Stimulated activated CD4-positive, alpha-beta T cell treated with anti-CD3 and anti-CD28 coated beads, Interleukin-15, amount 100 ng/mL, for 1 hour (primary cell): ENCODE results near the gene B3GNT8.
A peak's percentile ranks its signal among the peaks of the same experiment; 100 is the strongest.
"Not testable (repeated sequence)": the region's sequence is repeated elsewhere in the genome, so short reads cannot be mapped to it uniquely, and the experiment has no call there.

Experiments
- DNase-seq, 2 donors: peaks; one replicate each; pipeline ENCODE4 v3.0.0-alpha.2; 2020; ENCODE audit warnings: low read depth in 1 of 2, low spot score in 1 of 2

The B3GNT8 gene

DNA sequence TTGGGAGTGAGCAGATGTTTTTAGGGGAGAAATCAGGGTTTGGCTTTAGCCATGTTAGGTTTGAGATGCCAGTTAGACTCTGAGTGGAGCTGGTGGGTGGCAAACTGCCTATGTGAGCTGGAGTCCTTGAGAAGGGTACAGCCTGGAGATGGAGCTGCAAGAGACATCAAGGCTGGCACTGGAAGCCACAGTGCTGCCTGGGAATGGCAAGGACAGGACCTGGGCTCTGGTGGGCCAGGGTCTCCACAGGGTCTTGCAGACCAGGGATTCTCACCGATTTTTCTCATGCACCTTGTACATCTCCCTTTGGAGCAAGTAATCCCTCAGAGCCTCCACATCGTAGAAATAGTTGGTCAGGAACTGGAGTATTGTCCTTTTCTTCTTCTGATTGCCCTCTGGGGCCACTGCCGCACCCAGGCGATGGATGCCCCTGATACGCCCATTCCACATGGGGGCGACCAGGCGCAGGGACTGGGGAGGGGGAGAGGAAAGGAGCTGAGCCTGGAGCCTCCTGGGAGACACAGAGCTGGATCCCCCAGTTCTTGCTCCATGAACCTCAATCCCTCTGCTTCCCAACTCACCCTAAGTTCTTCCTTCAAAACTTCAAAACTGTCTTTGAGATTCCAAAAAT, 10.9 kb upstream of the B3GNT8 start:
- DNase-seq: no peak

GRCh38 chr19:41436674-41436951, 9.4 kb upstream of the B3GNT8 start:
- DNase-seq: no peak

DNA sequence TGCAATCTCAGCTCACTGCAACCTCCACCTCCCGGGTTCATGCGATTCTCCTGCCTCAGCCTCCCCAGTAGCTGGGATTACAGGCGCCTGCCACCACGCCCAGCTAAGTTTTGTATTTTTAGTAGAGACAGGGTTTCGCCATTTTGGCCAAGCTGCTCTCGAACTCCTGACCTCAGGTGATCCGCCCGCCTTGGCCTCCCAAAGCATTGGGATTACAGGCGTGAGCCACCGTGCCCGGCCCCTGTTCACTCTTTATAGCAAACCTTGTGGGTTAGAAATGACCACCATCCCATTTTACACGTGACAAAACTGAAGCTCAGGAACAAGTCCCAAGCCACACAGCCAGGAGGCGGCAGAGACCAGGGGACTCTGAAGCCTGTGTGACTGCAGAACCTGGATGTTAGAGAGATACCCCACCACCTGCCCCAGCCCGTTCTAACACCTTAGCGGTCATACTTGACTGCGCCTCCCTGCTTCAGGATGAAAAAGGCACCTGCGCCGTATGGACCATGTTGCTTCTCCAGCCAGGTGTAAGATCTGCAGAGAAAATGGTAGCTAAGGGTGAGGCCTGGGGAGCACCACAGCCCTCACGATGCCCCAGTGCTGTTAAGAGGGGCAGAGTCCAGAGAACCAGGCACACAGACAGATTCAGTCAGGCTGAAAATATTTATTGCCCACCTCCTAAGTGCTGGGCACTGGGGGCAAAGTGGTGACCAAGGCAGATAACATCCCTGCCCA, 8.9 kb upstream of the B3GNT8 start:
- DNase-seq: no peak

GRCh38 chr19:41435376-41435775, 8.2 kb upstream of the B3GNT8 start:
- not testable (repeated sequence) for DNase-seq

DNA sequence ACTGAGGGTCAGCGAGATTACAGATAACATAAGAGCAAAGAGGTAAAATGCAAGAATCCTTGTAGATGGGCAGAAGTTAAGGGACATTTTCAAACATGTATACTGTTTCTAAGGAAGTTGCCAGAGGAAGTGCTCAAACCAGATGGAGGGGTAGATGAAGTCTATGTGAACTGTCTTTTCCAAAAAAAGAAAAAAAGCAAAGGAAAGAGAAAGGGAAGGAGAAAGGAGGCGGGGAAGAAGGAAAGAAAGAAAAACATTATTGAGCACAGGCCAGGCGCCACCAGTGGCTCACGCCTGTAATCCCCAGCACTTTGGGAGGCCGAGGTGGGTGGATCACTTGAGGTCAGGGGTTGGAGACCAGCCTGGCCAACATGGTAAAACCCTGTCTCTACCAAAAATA, 7.3 kb upstream of the B3GNT8 start:
- no peak for DNase-seq

DNA sequence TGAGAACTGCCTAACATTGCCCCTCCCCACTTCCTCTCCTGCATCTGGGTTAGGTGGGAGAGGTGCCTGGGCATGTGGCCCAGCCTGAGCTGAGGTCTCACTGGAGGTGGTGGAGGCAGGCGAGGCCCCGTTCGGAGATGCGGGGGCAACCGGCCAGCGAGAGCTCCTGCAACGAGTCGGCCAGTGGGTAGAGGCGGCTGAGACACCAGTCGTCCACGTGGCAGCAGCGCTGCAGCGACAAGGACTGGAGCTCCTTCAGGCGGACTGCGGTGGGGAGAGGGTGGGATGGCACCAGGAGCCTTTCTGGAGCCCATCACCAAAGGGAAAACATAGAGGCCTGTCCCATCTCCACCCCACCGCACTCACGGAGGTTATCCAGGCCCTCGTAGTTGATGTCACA, 6.0 kb upstream of the B3GNT8 start:
- DNase-seq: no peak

DNA sequence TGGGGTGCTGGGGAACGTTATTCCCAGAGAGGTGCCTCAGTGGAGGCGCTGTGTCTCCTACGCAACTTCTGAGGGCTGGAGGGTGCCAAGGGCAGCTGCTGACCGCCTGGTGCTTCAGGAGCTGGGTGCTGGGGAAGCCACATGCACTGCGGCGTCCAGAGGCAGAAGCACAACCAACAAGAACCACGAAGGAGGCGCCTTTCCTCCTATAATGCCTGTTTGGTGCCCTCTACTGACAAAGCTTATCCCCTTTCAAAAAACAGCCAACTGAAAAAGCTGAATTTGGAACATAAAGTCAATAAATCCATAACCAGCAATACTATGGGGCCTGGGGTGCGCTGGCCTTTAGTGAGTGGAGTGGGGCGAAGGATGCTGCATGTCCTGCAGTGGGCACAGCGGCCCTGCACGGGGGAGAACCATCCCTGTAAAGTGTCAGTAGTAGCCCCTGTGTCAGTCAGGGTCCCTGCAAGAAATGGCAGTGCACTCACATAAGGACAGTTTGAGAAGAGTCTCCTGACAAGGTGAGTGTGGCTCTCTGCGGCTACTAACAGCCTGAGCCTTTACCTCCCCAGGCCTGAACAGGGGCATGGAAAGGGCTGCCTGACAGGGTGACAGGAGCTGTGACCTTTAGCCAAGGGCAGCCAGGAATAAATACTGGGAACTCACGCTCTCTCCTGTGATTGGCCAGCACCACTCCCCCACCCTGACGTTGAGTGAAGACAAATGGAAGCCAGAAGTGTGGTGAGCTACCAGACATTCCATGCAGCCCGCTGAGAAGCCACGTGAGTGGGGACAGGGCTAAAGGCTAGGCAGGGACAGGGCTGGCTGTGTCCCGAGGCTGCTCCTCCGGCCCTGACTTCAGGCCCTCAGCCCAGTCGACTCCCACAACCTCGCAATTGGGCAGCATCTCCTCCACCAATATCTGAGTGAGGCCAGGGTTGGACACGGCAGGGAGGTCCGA, 4.5 kb upstream of the B3GNT8 start:
- DNase-seq: no peak

DNA sequence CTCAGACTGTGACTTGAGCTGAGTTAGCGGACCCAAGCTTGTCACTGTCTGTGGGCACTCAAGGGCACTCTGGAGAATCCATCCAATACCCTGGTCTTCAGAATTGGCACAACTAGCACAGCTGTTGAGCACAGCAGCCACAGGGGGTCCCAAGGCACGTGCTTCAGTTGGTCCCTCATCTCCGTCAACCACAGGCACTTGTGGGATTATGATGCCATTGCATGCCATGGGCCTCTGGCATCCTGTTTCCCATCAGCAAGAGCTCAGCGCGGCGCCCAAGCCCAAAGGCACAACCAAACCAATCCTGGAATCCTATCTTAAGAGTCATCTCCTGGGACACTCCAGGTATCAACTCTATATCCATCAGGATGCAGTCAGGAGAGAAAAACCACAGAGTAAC, 3.7 kb upstream of the B3GNT8 start:
- no peak for DNase-seq

GRCh38 chr19:41428481-41428859, 1.3 kb upstream of the B3GNT8 start:
- DNase-seq: no peak

DNA sequence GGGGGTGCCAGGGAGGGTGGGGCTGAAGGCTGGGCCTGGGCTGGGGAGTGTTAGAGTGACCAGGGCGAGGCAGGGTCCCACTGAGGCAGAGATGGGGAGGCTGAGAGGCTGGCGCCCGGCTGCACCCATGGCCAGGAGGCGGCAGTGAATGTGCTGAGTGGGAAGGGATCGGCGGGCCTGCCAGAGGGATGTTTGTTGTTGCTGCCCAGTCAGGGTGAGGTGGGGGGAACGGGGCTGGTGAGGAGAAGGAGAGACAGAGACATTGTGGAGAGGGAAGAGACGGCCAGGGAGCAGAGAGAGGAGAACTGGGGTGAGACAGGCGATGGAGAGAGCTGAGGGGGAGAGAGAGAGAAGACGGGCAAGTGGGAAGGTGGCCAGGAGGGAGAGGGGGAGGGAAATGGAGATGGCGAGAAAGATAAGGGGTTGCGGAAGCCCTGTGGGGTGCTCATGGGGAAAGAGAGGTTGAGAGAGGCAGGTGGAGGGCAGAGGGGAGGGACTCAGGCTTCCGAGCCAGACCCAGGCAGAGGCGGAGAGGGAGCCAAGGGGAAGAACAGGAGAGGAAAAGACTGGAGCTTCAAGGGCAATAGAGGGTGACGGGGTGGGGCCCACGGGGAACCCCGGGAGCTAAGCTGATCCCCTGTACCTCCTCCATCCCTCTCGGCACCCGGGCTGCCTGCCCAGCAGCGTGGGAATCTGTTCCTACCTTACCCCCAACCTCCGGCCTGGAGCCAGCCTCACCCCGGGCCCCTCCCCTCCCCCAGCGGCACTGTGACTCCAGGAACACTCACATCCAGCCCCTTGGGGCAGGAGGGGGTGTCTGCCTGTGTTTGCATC, 690 bp upstream of the B3GNT8 start:
- peak in 1 of 2 donors; percentile 5 for DNase-seq

- no peak for DNase-seq
These were observed 895 bp downstream of the B3GNT8 start for GRCh38 chr19:41426116-41426841.

DNA sequence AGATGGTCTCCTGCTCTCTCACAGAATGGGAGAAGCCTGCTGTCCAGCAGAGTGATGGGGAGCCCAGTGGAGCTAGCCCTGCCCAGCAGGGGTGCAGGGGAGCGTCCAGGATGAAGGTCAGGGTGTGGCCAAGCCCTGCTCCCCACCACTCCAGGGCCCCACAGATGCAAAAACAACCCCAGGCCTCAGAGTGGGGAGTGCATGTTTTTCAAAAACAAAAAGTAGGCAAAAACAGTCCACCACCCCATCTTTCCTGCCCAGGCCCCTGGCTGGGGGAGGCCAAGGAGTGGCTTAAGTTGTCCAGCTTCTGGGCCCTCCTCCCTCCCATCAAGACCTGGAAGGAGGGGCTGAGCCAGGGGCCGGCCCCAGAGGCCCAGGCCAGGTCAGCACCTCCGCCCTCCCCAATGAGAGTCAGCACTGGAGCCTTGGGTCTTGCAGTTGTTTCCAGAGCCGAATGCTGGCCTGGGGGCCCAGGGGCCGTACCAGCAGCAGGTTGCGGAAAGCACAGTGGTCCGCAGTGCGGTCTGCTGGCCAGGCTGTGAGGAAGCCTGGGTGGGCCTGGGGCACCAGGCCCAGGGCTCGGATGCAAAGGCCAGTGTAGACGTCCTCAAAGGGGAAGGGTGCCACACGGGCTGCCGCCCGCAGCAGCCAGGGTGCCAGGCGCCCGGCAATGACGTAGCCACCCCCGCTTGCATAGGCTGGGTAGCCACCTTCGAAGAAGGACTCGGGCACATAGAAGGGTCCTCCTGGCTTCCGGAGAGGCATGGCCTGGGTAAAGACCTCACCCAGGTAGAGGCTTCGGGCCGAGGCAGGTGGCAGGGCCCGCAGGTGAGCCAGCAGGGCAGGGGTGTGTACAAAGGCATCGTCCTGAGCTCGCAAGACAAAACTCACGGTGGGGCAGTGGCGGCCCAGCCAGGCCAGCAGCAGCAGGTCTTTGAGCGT, 1.7 kb downstream of the B3GNT8 start:
- no peak for DNase-seq

DNA sequence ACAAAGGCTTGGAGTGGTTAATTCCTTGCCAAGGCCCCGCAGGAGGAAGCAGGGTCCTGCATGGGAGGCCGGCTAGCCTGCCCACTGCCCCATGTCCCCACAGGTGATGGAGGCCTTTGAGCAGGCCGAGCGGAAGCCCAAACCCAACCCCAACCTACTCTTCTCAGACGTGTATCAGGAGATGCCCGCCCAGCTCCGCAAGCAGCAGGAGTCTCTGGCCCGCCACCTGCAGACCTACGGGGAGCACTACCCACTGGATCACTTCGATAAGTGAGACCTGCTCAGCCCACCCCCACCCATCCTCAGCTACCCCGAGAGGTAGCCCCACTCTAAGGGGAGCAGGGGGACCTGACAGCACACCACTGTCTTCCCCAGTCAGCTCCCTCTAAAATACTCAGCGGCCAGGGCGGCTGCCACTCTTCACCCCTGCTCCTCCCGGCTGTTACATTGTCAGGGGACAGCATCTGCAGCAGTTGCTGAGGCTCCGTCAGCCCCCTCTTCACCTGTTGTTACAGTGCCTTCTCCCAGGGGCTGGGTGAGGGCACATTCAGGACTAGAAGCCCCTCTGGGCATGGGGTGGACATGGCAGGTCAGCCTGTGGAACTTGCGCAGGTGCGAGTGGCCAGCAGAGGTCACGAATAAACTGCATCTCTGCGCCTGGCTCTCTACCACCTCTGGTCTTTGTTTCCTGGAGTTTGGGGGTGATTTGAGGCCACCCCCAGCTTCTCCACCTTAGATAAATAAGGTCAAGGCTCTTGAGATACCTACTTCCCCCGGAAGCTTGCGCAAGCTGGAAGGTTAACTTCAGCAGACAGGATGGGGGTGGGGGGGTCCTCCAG, 2.6 kb downstream of the B3GNT8 start:
- DNase-seq: no peak

GRCh38 chr19:41422955-41423354, 4.2 kb downstream of the B3GNT8 start:
- DNase-seq: no peak

GRCh38 chr19:41422456-41422855, 4.7 kb downstream of the B3GNT8 start:
- DNase-seq: no peak

GRCh38 chr19:41421973-41422372, 5.2 kb downstream of the B3GNT8 start:
- DNase-seq: no peak

- no peak for DNase-seq
These were observed 5.9 kb downstream of the B3GNT8 start for GRCh38 chr19:41421314-41421713.

GRCh38 chr19:41420101-41420880, 6.9 kb downstream of the B3GNT8 start:
- DNase-seq: no peak
